Measurements from ENCODE around the gene CARM1.

- TF ChIP-seq EP300 (IDR thresholded peaks at IDR 0.05) (no peak), POLR2A (IDR thresholded peaks at IDR 0.05) (no peak), CTCF (IDR thresholded peaks at IDR 0.05) (no peak), POLR2AphosphoS5 (IDR thresholded peaks at IDR 0.05) (no peak)
Measured at GRCh38 chr19:10876459-10877240, 5.3 kb downstream of the CARM1 start.

All from gastroesophageal sphincter (tissue), 3 donors.